Panc1 (cell line): Measurements from ENCODE around the gene CERT1. TPM values are rescaled to one million over a fixed set of nuclear protein-coding genes. Genes with fewer than 3 reads are reported as not detected.

ENCODE experiments used
- ATAC-seq: fragments of 200-7000 bp; cut with Tn5 transposase; 2 replicates; pipeline ENCODE4 v1.9.1; 2020; ENCODE audit warnings: mild to moderate bottlenecking, moderate library complexity
- BruUV-seq: library from RNA; stranded (reverse); fragments of 400-500 nt; replicated peaks from 2 replicates; lab custom pipeline; 2021; lab: Mats Ljungman, UMichigan
- CTCF ChIA-PET: fragments of 300-600 bp; sonication (Branson Sonifier 250); formaldehyde crosslinking; loops from one replicate; lab custom pipeline; 2022; ENCODE audit warnings: antibody characterized with exemption; lab: Charles Lee
- POLR2A ChIA-PET: fragments of 300-600 bp; sonication (Branson Sonifier 250); formaldehyde crosslinking; loops from one replicate; lab custom pipeline; 2022; ENCODE audit warnings: antibody characterized with exemption; lab: Charles Lee
- DNase-seq: peaks from one replicate; pipeline ENCODE4 v3.0.0-alpha.2; 2010; ENCODE audit warnings: low read depth, low spot score
- H3K27ac ChIP-seq: 2 replicates; pipeline ENCODE4 v1.5.1; 2011; ENCODE audit warnings: mild to moderate bottlenecking, low read length, inconsistent platforms
- H3K27me3 ChIP-seq: fragments of 200-500 bp; sonication (Bioruptor generic); 2 replicates; pipeline ENCODE4 v1.6.0; 2014; ENCODE audit warnings: low read length, inconsistent platforms; ENCODE audit not compliant: control insufficient read depth, insufficient read depth
- H3K36me3 ChIP-seq: fragments of 200-500 bp; sonication (Bioruptor generic); 2 replicates; pipeline ENCODE4 v1.5.1; 2014; ENCODE audit warnings: inconsistent platforms, mild to moderate bottlenecking, low read length, moderate library complexity; ENCODE audit not compliant: control insufficient read depth, insufficient read depth
- H3K4me1 ChIP-seq: 2 replicates; pipeline ENCODE4 v1.5.1; 2011; ENCODE audit warnings: inconsistent platforms, mild to moderate bottlenecking, low read length, moderate library complexity; ENCODE audit not compliant: control insufficient read depth, insufficient read depth
- H3K4me3 ChIP-seq, 2 experiments: 2 replicates each; pipeline ENCODE4 v1.5.1; 2011 to 2012; ENCODE audit warnings: low read depth in 2 of 2, low read length in 2 of 2, mild to moderate bottlenecking in 2 of 2, inconsistent platforms in 1 of 2, moderate library complexity in 1 of 2
- H3K9me3 ChIP-seq: fragments of 200-500 bp; sonication (Bioruptor generic); 2 replicates; pipeline ENCODE4 v1.5.1; 2014; ENCODE audit warnings: low read depth, mild to moderate bottlenecking, inconsistent platforms, low read length, moderate library complexity; ENCODE audit not compliant: control insufficient read depth, insufficient read depth
- CTCF ChIP-seq: fragments of 450-650 bp; IDR thresholded peaks from 2 replicates; pipeline ENCODE4 v1.5.1; 2017; ENCODE audit warnings: mild to moderate bottlenecking
- POLR2AphosphoS5 ChIP-seq: IDR thresholded peaks from 2 replicates; pipeline ENCODE4 v1.6.1; 2012; ENCODE audit warnings: mild to moderate bottlenecking, low read depth, low read length, moderate library complexity
- REST ChIP-seq, 2 experiments: IDR thresholded peaks; 2 replicates each; pipeline ENCODE4 v1.6.1; 2011 to 2012; ENCODE audit warnings: low read depth in 2 of 2, control low read depth in 1 of 2, low read length in 1 of 2, mild to moderate bottlenecking in 1 of 2, moderate library complexity in 1 of 2; ENCODE audit not compliant: insufficient read depth in 1 of 2
- SIN3A ChIP-seq: IDR thresholded peaks from 2 replicates; pipeline ENCODE4 v1.6.1; 2012; ENCODE audit warnings: low read depth, mild to moderate bottlenecking, low read length, moderate library complexity, borderline replicate concordance; ENCODE audit not compliant: insufficient read depth
- TCF7L2 ChIP-seq: IDR thresholded peaks from 2 replicates; pipeline ENCODE4 v1.6.1; 2011; ENCODE audit warnings: mild to moderate bottlenecking, low read depth, low read length, inconsistent platforms
- in situ Hi-C: cut with HindIII; loops from 2 replicates; pipeline ENCODE4 v1.10.0; 2016; ENCODE audit warnings: low sequenced_read_pairs, low pct_unique_long_range_greater_than_20kb
- intact Hi-C: fragments of 100-400 bp; cut with micrococcal nuclease; formaldehyde crosslinking; loops from one replicate; pipeline ENCODE4 v1.10.0; 2022; ENCODE audit not compliant: unreplicated experiment
- total RNA-seq: library from RNA; stranded (reverse); gene quantifications from one replicate; pipeline ENCODE4 v1.2.1, GENCODE V29; 2021; ENCODE audit not compliant: unreplicated experiment

The CERT1 gene
- total RNA-seq, 1 experiment from 2014 or later, result 26.7 TPM

GRCh38 chr5:75471193-75471592, 40.2 kb downstream of the CERT1 start:
- DNase-seq (no peak), ATAC-seq (no peak)
- no peak overlapping the region for H3K27ac ChIP-seq
- CTCF ChIA-PET, result no interaction called here
- H3K4me1 ChIP-seq, result no peaks in the 10 kb centered on the region
- TF ChIP-seq SIN3A (no peak), REST (IDR thresholded peaks at IDR 0.05; ENCODE audit: insufficient read depth in 1 of 2, low read depth in 2 of 2, low read length in 1 of 2) (no peak), POLR2AphosphoS5 (no peak), CTCF (no peak), TCF7L2 (no peak)
- POLR2A ChIA-PET, result no interaction called here
- BruUV-seq, result no TSS peak
- intact Hi-C loops, result no loop called here
- peaks cover 24% of the 10 kb centered on the region for H3K9me3 ChIP-seq
- in situ Hi-C loops, result no loop called here
- H3K36me3 ChIP-seq, result no peaks in the 10 kb centered on the region
- no peaks in the 10 kb centered on the region for H3K27me3 ChIP-seq
- no peak overlapping the region for H3K4me3 ChIP-seq

GRCh38 chr5:75469017-75469416, 42.4 kb downstream of the CERT1 start:
- no peaks in the 10 kb centered on the region for H3K36me3 ChIP-seq
- no peaks in the 10 kb centered on the region for H3K4me1 ChIP-seq
- in situ Hi-C loops (no loop called here), intact Hi-C loops (no loop called here)
- no peaks in the 10 kb centered on the region for H3K27me3 ChIP-seq
- peaks cover 24% of the 10 kb centered on the region for H3K9me3 ChIP-seq
- no TSS peak for BruUV-seq
- DNase-seq (no peak), ATAC-seq (no peak)
- ChIA-PET CTCF (no interaction called here), POLR2A (no interaction called here)
- H3K4me3 ChIP-seq, result no peak overlapping the region
- TF ChIP-seq REST (IDR thresholded peaks at IDR 0.05; ENCODE audit: insufficient read depth in 1 of 2, low read depth in 2 of 2, low read length in 1 of 2) (no peak), CTCF (no peak), SIN3A (no peak), TCF7L2 (no peak), POLR2AphosphoS5 (no peak)
- H3K27ac ChIP-seq, result no peak overlapping the region
